GM18519 (cell line): ENCODE results near the gene LIMS2.

Experiments used
- ATAC-seq: cut with Tn5 transposase; IDR thresholded peaks from one replicate; pipeline ENCODE4 v1.9.1; 2021; ENCODE audit warnings: mild to moderate bottlenecking, moderate library complexity; ENCODE audit not compliant: unreplicated experiment, low FRiP score

The LIMS2 gene

DNA sequence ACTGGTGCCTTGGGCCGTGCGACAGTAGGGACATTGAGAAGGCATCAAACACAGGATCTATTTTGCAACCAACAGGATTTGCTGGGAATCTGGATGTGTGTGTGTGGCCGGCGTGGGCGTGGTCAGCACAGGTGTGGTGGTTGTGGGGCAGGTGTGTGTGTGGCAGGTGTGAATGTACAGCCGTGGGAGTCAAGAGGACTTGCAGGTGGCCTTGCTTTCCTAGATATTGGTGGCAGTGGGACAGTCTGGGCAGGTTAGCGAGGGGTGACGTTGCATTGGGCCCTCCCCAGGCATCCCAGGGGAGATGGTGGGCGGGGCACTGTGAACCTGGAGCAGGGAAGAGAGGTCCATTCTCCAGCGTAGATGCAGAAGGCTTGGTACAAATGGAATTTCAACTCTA, 3.2 kb upstream of the LIMS2 start:
- no peak for ATAC-seq

DNA sequence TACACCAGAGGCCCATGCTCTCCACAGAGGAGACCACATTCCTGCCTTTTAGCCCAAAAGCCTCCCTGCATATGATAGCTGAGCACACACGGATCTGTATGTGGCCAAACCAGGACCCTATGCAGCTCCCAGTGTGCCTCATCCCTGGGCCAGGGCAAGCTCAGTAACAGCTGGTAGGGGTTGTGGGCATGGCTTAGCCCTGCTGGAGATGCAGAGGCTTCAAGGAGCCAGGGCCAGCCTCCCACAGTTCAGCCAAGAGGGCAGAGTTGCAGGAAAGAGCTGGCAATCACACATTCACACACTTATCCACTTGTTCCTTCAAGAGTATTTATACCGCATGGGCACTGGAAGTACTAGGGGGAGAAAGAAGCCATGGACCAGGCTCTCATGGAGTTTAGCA, 1.6 kb upstream of the LIMS2 start:
- ATAC-seq, result no peak

DNA sequence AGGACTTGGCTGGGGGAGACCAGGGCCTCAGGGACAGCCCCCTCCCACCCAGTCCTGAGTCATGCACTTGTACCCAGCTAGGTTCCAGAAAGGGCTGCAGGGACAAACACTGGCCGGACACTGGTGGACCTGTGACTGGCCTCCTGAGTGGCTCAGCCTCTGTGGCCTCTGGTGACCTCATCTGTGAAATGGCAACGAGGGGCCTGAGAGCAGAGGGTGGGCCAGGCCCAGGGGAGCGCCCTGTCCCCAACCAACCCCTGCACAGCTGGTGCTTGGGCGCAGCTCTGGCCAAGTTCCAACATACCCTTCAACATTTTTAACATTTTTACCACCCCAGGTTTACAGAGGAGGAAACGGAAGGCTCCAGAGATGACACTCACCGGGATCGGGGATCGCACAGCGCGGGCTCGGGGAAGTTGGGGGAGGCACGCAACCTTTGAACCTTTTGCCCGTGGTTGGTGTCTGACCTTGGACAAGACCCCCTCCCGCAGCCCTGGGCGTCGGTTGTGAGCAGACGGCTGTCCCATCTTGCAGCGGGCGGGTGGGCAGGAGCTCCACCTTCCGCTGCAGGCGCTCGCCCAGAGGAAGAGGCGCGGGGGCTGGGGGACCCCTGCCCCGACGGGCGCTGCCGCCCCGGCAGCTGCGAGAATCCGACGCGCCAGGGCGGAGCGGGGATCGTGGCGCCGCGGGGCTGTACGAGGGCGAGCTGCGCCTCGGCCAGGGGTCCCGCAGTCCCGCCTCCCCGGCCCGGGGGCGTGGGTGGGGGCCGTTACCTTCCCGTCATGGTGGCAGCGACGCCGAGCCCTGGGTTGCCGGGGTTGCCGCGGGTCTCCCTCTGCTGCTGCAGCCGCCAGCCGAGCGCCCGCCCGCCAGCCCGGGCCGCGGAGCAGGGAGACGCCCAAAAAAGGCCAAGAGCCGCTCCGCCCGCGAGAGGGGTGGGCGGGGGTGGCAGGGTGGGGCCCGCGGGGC, 805 bp downstream of the LIMS2 start:
- ATAC-seq, result no peak

DNA sequence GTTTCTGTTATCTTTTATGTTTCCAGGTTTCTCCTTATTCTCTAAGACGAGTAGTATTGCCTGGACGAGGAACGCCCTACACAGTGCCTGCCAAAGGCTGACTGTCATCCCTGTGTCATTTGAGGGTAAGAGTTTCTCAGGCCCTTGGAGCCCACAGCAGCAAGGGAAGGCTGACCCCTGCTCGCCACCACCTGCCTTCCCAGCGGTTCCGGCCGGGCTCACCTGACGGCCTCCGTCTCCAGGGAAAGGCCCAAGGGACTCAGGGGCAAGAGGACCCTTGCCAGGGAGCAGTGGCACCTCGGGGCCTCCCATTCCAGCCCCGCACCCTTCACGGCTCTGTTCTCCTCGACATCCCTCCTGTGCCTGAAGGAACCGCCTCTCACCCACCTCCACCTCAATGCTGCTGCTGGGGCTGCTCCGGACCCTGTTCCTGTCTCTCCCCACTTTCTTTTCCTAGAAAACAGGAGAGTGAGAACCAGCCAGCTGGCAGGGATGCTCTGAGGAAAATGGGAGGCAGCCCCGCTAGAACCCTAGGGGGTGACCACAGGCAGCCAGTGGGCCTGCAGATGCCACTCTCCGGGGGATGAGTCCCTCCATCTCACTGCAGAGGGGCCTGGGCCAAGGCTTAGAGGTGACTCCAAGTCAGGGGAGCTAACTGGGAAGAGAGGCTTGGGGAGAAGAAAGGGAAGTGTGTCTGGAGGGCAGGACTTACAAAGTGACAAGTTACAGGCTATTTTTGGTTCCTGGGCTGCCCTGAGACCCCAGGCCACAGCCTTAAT, 1.9 kb downstream of the LIMS2 start:
- ATAC-seq, result no peak

DNA sequence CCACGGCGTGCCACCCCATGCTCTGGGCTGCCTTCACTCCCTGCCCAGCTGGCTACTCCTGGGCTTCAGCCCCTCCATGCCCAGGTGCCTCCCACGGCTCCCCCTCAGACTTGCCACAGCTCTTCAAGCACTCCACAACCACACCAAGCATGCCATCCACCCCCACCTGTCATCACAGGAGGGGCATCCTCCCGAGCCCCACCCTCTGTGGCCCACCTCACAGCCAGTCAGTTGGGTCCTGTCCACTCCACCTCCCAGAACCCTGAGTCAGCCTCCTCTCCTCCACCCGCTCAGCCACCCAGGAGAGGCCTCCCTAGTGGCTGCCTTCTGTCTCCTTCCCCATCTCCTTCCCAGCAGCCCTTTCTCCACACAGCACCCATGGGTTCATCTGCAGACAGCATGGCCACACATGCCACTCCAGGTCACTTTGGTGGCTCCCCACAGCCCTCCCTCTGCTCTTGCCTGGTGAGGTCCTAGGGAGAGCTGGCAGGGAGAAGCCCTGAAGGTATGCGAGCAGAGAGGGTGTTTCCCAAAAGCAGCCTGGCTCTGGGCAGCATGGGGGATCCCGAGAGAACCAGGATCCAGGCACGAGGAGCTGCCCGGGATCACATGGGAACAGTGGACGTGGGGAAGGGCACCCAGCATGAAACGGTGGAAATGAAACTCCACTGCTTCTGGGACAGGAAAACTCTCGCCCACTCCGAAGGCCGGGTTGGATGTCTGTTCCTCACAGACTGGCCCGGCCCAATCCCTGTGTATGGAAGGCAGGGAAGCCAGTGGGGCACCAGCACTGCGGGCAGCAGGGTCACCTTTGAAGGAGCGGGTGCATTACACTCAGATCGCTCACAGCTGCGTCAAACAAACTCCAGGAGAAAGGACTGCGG, 2.7 kb downstream of the LIMS2 start:
- ATAC-seq, result no peak

DNA sequence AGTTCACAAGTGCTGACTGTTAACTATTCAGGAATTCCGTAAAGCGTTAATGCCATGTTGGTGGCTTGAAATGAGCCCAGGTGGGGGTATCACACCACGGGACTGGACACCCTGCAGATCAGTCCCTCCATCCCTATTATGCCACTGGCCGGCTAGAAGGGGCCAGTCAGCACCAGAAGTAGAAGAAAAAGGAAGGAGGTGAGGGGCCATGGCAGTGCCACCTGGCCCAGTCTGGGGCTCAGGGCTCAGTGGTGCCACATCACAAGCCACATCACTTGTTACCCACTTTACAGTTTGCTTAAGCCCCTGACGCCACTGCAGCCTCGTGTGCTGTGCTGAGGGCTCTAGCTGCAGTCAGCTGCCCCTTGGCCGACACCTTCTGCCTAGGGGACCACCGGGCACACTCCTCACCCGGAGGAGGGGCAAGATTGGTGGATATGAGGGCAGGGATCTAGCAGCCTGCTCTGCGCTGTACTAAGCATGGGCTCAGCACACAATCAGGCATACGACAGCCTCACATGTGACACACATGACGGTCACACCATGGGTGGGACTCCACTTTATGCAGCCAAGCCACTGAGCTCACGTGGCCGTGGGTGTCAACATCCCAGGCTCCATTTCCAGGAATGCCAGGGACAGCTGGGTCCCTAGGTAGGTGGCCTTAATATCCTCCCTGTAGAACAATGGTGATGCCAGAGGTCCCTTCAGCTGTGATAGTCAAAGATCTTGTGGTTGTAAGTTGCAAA, 3.6 kb downstream of the LIMS2 start:
- no peak for ATAC-seq

DNA sequence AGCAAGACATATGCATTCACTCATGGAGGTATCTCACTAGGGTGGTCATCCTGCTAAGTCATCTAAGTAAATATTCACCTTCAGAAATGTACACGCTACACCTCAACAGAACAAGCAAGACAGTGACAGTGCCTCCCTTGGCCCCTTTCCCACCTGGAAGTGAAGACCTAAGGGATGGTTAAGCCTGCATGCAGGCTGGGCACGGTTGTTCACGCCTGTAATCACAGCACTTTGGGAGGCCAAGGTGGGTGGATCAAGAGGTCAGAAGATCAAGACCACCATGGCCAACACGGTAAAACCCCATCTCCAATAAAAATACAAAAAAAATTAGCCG, 4.4 kb downstream of the LIMS2 start:
- ATAC-seq, result no peak

DNA sequence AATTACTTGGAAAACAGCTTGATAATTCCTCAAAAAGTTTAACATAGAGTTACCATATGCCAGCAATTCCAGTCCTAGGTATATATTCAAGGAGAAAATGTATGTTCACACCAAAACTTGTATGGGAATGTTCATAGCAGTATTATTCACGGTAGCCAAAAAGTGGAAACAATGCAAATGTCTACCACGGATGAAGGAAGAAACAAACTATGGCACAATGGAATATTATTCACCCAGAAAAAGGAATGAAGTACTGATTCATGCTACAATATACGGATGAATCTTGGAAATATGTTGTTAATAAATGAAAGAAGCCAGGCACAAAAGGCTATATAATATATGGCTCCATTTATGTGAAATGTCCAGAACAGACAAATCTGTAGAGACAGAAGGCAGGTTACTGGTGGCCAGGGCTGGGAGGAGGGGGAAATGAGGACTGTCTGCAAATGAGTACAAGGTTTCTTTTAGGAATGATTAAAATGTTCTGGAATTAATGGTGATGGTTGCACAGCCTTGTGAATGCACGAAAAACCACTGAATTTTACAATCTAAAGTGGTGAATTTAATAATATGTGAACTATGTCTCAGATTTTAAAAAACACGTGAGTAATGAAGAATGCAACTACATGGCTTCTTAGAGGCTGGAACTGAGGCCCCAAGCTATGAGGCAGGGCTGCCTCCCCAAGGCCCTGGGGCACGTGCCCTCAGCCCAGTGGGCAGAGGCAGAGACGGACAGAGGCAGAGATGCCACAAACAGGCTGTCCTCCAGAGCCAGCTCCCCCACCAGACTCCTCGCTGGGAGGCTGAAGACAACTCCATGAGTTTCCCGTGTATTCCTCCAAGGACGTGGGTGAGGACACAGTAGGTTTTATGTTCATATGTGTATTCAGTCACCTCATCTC, 5.0 kb downstream of the LIMS2 start:
- ATAC-seq, result no peak

DNA sequence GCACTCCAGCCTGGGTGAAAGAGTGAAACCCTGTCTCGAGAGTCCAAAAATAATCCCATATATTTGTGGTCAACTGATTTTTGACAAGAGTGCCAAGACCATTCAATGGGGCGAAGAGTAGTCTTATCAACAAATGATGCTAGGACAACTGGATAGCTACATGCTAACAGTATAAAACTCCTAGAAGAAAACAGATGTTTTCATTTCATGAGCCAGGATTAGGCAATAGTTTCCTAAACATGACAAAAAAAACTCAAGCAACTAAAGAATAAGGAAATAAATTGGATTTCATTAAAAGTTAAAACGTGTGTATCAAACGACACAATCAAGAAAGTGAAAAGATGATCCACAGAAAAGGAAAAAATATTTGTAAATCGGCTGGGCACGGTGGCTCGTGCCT, 6.3 kb downstream of the LIMS2 start:
- no peak for ATAC-seq

DNA sequence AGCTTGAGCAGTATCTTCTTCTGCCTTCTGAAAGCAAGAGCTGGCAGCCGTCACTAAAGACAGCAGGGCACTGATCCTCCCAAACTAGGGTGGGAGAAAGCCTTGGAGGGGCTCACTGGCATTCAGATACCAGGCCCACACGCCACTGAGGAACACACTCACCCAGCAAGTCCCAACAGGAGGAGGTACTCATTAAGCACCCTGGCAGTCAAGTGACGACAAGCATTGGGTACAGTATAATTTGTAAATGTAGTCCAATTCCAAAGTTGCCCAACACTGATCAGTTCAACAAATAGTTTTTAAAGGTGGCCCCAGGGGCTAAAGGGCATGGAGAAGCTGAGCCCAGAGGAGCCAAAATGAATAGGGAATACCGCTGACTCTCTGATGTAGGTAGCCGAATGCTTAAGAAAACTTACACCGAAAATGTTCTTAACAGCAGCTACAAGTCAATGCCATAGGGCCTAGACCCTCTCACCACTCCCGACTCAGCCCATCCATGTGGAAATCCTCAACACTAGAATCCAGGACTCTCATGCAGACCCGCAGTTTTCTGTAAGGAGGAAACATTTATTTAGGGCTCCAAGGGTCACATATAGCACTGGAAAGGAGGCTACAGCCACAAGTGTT, 9.9 kb downstream of the LIMS2 start:
- ATAC-seq, result no peak

DNA sequence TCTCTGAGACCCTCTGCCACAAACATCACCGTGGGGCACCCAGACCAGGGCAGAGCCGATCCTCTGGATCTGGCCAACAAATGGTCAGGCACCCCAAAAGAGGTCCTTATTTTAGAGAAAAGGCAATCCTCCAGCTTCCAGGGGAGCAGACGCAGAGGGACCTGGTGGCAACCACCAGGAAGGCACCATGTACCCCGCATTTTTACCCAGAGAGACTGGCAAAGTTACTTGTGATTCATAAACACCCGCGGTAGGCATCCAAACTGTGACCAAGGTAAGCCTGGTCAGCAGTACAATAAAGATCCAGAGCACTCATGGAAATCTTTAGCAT, 10.5 kb downstream of the LIMS2 start:
- no peak for ATAC-seq

DNA sequence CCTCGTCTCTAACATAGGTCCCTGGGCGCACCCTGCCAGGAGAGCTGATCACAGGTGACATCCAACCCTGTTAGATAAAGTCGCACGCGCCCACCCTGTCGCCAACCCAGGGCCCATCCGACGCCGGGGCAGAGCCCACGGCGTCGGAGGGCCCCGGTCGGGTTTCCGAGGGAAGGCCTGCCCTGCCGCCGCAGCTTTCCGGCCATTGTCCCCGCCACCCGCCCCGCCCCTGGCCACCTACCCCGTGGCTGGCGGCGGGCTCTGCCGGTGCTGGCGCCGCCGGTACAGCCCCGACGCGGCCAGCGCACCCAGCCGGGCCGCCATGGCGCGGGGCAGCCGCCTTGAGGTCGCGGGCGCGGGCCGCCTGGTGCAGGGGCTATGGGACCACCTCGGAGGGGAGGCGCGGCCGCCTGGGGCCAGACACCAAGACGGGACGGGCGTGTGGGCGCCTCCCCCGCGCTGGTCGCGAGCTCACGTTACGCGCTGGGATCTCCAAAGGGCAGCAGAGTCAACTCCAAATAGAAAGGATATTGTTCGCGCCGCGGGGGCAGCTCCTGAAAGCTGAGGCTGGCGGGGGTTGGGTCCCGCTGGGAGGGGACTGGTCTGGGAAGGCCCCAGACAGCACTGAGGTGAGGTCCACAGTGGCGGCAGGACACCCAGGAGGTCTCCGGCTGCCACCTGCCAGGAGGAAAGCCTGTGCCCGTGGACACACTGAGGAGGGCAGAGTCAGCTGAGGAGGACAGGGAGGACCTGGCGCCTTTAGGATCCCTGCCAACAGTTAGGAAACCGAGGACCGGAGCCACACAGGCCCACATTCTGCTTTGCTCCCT, 11.1 kb downstream of the LIMS2 start:
- ATAC-seq, result no peak

DNA sequence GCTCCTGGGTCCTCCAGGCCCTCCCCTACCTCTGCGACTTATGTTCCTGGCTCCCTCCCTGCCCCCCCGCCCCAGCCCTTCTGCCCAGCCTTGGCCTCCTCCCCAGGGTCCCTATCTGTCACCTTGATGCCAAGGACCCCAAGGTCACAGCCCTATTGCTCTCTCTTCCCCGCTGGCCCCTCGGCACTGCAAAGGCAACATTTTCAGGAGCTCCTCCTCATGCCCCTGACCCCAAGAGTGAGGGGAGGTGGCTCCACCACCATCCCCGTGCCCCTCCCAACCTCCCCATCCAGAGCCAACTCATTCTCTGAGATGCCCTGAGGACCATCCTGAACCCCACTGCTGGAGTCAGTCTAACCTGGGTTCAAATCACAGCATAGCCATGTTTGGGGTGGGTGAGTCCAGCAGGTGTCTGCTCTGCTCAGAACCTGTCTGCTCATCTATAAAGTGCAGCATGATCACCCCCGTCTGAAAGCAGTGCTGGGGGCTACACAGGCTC, 11.7 kb downstream of the LIMS2 start:
- ATAC-seq, result no peak

DNA sequence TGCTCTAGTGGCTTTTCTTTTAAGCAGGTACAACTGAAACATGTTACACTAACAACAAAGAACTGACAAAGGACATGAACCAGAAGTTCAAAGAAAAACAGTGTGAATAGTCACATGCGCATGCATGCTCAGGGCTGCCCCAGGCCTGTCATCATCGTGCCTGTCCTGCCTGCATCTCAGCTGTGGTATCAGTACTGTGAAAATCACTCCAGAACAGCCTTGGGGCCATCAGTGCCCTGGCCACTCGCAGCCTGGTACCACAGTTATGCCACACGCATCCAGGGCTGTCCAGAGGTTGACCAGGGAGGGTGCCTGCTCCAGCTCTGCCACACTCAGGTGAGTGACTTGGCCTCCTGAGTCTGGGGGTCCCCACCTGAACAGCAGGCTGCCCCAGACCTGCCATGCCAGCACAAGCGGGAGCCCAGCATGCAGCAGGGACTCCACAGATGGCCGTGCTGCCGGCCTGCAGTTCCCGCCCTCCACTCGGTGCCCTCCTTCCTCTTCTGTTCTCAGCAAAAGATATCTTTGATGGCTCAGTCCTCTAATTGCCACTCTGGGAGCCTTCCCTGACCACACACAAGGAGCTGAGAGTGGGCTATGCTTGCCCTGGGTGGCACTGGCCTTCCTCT, 12.3 kb downstream of the LIMS2 start:
- no peak for ATAC-seq

DNA sequence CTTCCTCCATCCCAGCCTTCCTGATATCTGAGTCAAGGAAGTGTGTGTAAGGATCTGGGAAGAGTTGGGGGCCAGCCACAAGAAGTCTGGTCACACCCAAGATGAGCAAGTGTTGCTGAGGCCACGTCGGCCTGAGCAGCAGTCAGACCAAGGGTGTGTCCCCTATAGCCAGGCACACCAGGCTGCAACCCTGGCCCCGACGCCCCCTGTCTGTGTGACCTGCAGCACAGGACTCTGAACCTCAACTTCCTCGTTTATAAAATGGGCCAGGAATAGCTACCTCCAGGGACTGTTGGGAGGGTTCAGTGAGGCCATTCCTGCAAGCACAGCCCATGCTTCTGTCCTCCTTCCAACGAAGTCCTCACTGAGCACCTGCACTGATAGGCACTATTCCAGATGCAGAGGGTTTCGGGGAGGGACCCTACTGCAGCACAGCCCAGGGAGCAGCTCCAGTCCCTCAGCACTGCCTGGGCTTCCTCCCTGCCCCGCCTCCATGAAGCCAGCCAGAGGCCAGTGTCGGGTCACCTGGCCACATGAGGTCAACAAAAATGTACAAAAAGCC, 13.3 kb downstream of the LIMS2 start:
- ATAC-seq, result no peak

DNA sequence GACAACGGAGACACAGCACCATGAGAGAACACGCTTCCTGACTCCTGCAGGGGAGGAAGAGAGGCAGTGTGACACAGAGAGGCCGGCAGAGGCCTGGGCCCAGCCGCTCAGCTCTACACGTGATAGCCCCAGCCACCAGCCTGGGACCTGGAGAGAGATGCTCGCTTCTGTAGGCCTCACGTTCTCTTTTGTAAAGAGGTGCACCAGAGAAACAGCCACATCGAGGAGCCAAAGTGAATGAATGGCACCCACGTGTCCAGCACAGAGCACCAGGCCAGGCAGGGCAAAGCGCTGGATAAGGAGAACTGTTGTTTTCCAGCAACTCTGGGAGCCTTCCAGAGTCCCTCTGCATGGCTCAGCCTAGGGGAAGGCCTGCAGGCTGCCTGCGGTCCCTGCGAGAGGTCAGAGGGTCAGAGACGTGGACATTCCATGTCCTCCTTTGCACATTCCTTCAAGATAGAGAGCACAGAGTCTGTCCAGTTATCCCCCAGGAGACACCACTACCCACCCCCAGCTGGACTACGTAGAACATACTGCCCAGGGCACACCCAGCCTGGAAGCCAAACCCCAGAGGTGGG, 14.2 kb downstream of the LIMS2 start:
- no peak for ATAC-seq

DNA sequence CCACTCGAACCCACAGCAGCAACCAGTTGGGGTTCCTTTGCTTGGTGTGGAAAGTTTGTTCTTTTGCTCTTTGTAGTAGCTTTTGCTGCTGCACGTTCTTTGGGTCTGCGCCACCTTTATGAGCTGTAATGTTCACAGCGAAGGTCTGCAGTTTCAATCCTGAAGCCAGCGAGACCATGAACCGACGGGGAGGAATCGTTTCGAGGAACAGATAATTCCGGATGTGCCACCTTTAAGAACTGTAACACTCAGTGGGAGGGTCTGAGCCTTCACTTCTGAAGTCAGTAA, 15.1 kb downstream of the LIMS2 start:
- no peak for ATAC-seq
